Skin epidermis (tissue), 12 donors: ENCODE data around the gene ABHD16B.

Experiments used
- H3K27ac ChIP-seq, 21 experiments: fragments of 200-600 bp; sonication (generic) in 11 of 21; one replicate each; pipeline ENCODE4 v1.5.0; 2020; ENCODE audit warnings: mild to moderate bottlenecking in 3 of 21, inconsistent platforms in 2 of 21, moderate library complexity in 2 of 21
- H3K4me3 ChIP-seq, 7 experiments: fragments of 200-600 bp; sonication (generic) in 2 of 7; one replicate each; pipeline ENCODE4 v1.5.0; 2020; ENCODE audit warnings: inconsistent platforms in 2 of 7, mild to moderate bottlenecking in 2 of 7, moderate library complexity in 1 of 7

Gene ABHD16B

GRCh38 chr20:63911176-63911575 is 49.9 kb downstream of the ABHD16B start:
- peak overlapping the region in 15 of 21 experiments; percentile 5 to 68 (median 30) for H3K27ac ChIP-seq

More at GRCh38 chr20:63911176-63911575, 49.9 kb downstream of the ABHD16B start:
- H3K4me3 ChIP-seq = no peak overlapping the region
